ENCODE results near the gene TMEM132D. TPM values are rescaled to one million over a fixed set of nuclear protein-coding genes. Genes with fewer than 3 reads are reported as not detected.

TMEM132D gene
- total and polyA plus RNA-seq, 2 of the 4 experiments (the other 2 are of a cell fraction), result not detected

GRCh38 chr12:129619271-129619670 lies 284.6 kb downstream of the TMEM132D start:
- in situ Hi-C loops (cut with MboI; ENCODE audit: low sequenced_read_pairs), result no loop called here
- no peak overlapping the region for H2AK9ac ChIP-seq (replicated peaks; ENCODE audit: low read depth, low read length, poor library complexity)
- WGBS, 2 experiments (ENCODE audit: extremely low coverage in 2 of 2, insufficient read length in 1 of 2), result 20% methylated on average over 1 of the region's 5 CpGs; no CpG with 5 or more reads in 1 of the 2 experiments

More at GRCh38 chr12:129619271-129619670, 284.6 kb downstream of the TMEM132D start:
- Histone ChIP-seq H3K23ac (ENCODE audit: low read depth, low read length) (no peak overlapping the region), H3K4me1 (ENCODE audit: control insufficient read depth, insufficient read depth, low read length) (no peaks in the 10 kb centered on the region), H3K4me2 (ENCODE audit: low read depth, low read length) (no peak overlapping the region), H3K9me1 (ENCODE audit: insufficient read depth, low read length) (no peaks in the 10 kb centered on the region), H2BK20ac (ENCODE audit: low read depth, low read length) (no peak overlapping the region), H4K5ac (ENCODE audit: low read depth, low read length) (no peak overlapping the region), H3K9me3 (ENCODE audit: control insufficient read depth, insufficient read depth, low read length) (peaks cover 25% of the 10 kb centered on the region), H2BK15ac (ENCODE audit: low read depth, low read length) (no peak overlapping the region), H3K27ac (ENCODE audit: insufficient read depth, low read length) (no peak overlapping the region), H3K18ac (ENCODE audit: low read depth, low read length) (no peak overlapping the region), H2AFZ (replicated peaks; ENCODE audit: low read length, poor library complexity) (no peak overlapping the region), H4K8ac (ENCODE audit: low read depth in 2 of 2, low read length in 2 of 2) (no peak overlapping the region), H4K20me1 (ENCODE audit: insufficient read depth, low read length) (no peaks in the 10 kb centered on the region), H3K9ac (ENCODE audit: low read depth, low read length) (no peak overlapping the region), H3K79me1 (ENCODE audit: low read depth in 1 of 2, low read length in 2 of 2) (no peaks in the 10 kb centered on the region), H3K27me3 (ENCODE audit: control insufficient read depth, insufficient read depth, low read length) (no peaks in the 10 kb centered on the region), H3K4ac (ENCODE audit: low read depth, low read length) (no peak overlapping the region), H2BK120ac (ENCODE audit: low read depth, low read length) (no peak overlapping the region), H3K36me3 (ENCODE audit: control insufficient read depth, insufficient read depth, low read length) (no peaks in the 10 kb centered on the region), H2BK5ac (ENCODE audit: low read depth, low read length, poor library complexity, severe bottlenecking) (no peak overlapping the region), H3K4me3 (ENCODE audit: insufficient read depth, low read depth, low read length) (no peak overlapping the region), H3K14ac (replicated peaks; ENCODE audit: low read depth, low read length) (no peak overlapping the region), H4K91ac (ENCODE audit: insufficient read depth, low read depth, low read length) (no peak overlapping the region), H2AK5ac (ENCODE audit: low read depth, low read length) (no peak overlapping the region), H3K56ac (ENCODE audit: extremely low read depth, insufficient read depth, low read length) (no peak overlapping the region)
- TF ChIP-seq CEBPB (IDR thresholded peaks at IDR 0.05; ENCODE audit: low read depth, low read length) (no peak), SMC3 (IDR thresholded peaks at IDR 0.05; ENCODE audit: low read depth, low read length) (no peak), CTCF (conservative IDR thresholded peaks at IDR 0.05; ENCODE audit: low read depth, low read length) (no peak), FOS (IDR thresholded peaks at IDR 0.05; ENCODE audit: low read depth, low read length) (no peak), USF2 (IDR thresholded peaks at IDR 0.05; ENCODE audit: low read depth, low read length) (no peak), RFX5 (IDR thresholded peaks at IDR 0.05; ENCODE audit: low read depth, low read length) (no peak), MXI1 (IDR thresholded peaks at IDR 0.05; ENCODE audit: borderline replicate concordance, low read depth, low read length) (no peak)
- dilution Hi-C loops (cut with HindIII; ENCODE audit: low sequenced_read_pairs, unreplicated experiment), result no loop called here
- intact Hi-C loops (cut with micrococcal nuclease), result no loop called here
- BruUV-seq (replicated peaks), result no TSS peak
- ChIA-PET CTCF (no interaction called here), POLR2A (ENCODE audit: unreplicated experiment) (no interaction called here)
- DNase-seq, result no peak
- no peak for ATAC-seq (ENCODE audit: low read depth)
